ENCODE measurements around the gene TRAK1. TPM values are rescaled to one million over a fixed set of nuclear protein-coding genes. Genes with fewer than 3 reads are reported as not detected.
A peak's percentile ranks its signal among the peaks of the same experiment; 100 is the strongest.

TRAK1 gene
- total and polyA plus RNA-seq, 4 donors = 35.3 to 69.6 (median 51.7) TPM

- 83% methylated on average over 2 of the region's 3 CpGs for WGBS (ENCODE audit: insufficient coverage)
- no peaks in the 10 kb centered on the region for H3K9me3 ChIP-seq (ENCODE audit: control insufficient read depth, insufficient read depth, low read length)
- H3K4me1 ChIP-seq (ENCODE audit: control insufficient read depth, insufficient read depth, low read length) = peaks cover 28% of the 10 kb centered on the region
Observed at GRCh38 chr3:42172047-42172654, 81.0 kb downstream of the TRAK1 start.

DNA sequence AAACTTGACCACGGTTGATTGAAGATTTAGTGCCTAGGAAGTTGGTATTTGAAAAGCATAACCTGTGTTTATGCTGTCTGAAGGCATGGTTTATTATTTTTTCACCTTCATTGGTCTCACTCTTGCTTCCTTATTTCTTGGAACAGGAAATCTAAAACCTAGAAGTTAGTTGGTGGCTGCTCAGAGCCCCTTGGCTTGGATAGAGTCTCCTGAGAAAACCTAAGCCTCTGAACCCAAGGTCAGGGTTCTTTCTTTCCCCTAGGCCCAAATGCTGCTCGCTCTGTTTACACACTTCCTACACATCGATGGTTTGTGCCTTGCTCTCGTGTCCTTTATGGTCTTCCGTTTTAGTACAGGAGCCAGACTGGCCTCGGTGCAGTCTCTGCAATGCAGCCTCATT lies 82.2 kb downstream of the TRAK1 start:
- Histone ChIP-seq H3K4me1 (ENCODE audit: control insufficient read depth, insufficient read depth, low read length) (peaks cover 35% of the 10 kb centered on the region), H3K36me3 (ENCODE audit: control insufficient read depth, insufficient read depth, low read length) (no peaks in the 10 kb centered on the region), H3K27ac (ENCODE audit: low read depth, low read length) (no peak overlapping the region), H3K9me3 (ENCODE audit: control insufficient read depth, insufficient read depth, low read length) (no peaks in the 10 kb centered on the region), H3K4me3 (ENCODE audit: low read depth, low read length) (no peak overlapping the region), H3K27me3 (ENCODE audit: control insufficient read depth, insufficient read depth, low read length) (no peaks in the 10 kb centered on the region)
- DNase-seq (ENCODE audit: low read depth in 4 of 6, low spot score in 6 of 6) = no peak
- WGBS (ENCODE audit: insufficient coverage) = 97% methylated on average over 5 of the region's 6 CpGs

More at GRCh38 chr3:42172047-42172654, 81.0 kb downstream of the TRAK1 start:
- Histone ChIP-seq H3K4me3 (ENCODE audit: low read depth, low read length) (no peak overlapping the region), H3K36me3 (ENCODE audit: control insufficient read depth, insufficient read depth, low read length) (no peaks in the 10 kb centered on the region), H3K27ac (ENCODE audit: low read depth, low read length) (no peak overlapping the region), H3K27me3 (ENCODE audit: control insufficient read depth, insufficient read depth, low read length) (no peaks in the 10 kb centered on the region)
- no peak for DNase-seq (ENCODE audit: low read depth in 4 of 6, low spot score in 6 of 6)

DNA sequence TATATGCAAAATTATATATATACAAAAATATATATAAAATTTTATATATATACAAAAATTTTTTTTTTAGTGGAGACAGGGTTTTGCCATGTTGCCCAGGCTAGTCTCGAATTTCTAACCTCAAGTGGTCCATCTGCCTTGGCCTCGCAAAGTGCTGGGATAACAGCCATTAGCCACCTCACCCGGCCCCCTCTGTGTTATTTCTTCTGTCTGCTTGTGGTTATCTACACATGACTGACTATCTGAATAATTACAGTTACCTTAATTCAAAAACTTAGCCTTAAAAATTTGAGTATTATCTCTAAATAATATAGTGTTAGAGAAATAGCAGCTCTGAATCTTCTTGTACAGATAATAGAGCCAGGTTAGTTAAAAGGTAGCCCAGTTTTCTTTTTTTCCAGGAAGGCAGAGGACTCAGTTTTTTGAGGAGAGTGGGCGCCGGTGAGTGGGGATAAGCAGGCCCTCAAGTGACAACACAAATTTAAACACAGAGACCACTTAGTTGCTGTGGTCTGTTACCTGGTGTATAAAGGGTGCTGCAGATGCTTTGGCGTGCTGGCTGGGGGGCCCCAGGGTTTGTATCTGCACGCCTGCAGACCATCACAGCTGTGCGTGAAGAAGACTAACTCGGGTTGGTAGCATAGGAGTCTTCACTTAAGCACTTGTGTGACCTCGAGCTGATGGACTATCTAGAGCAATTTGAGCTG lies 83.7 kb downstream of the TRAK1 start:
- 62% methylated on average over 3 of the region's 10 CpGs for WGBS (ENCODE audit: insufficient coverage)
- H3K27ac ChIP-seq (ENCODE audit: low read depth, low read length) = peak overlapping the region; percentile 37
- no peak overlapping the region for H3K4me3 ChIP-seq (ENCODE audit: low read depth, low read length)
- H3K4me1 ChIP-seq (ENCODE audit: control insufficient read depth, insufficient read depth, low read length) = peaks cover 41% of the 10 kb centered on the region
- no peaks in the 10 kb centered on the region for H3K9me3 ChIP-seq (ENCODE audit: control insufficient read depth, insufficient read depth, low read length)
- DNase-seq (ENCODE audit: low read depth in 4 of 6, low spot score in 6 of 6) = no peak
- H3K27me3 ChIP-seq (ENCODE audit: control insufficient read depth, insufficient read depth, low read length) = no peaks in the 10 kb centered on the region
- H3K36me3 ChIP-seq (ENCODE audit: control insufficient read depth, insufficient read depth, low read length) = no peaks in the 10 kb centered on the region

GRCh38 chr3:42175386-42176240 lies 84.5 kb downstream of the TRAK1 start:
- H3K4me3 ChIP-seq (ENCODE audit: low read depth, low read length) = no peak overlapping the region
- no peaks in the 10 kb centered on the region for H3K27me3 ChIP-seq (ENCODE audit: control insufficient read depth, insufficient read depth, low read length)
- no peaks in the 10 kb centered on the region for H3K36me3 ChIP-seq (ENCODE audit: control insufficient read depth, insufficient read depth, low read length)
- H3K9me3 ChIP-seq (ENCODE audit: control insufficient read depth, insufficient read depth, low read length) = no peaks in the 10 kb centered on the region
- DNase-seq (ENCODE audit: low read depth in 4 of 6, low spot score in 6 of 6) = peak in 1 of 6 donors; percentile 66
- H3K4me1 ChIP-seq (ENCODE audit: control insufficient read depth, insufficient read depth, low read length) = peaks cover 41% of the 10 kb centered on the region
- WGBS (ENCODE audit: insufficient coverage) = 13% methylated on average over 1 of the region's 9 CpGs
- no peak overlapping the region for H3K27ac ChIP-seq (ENCODE audit: low read depth, low read length)

DNA sequence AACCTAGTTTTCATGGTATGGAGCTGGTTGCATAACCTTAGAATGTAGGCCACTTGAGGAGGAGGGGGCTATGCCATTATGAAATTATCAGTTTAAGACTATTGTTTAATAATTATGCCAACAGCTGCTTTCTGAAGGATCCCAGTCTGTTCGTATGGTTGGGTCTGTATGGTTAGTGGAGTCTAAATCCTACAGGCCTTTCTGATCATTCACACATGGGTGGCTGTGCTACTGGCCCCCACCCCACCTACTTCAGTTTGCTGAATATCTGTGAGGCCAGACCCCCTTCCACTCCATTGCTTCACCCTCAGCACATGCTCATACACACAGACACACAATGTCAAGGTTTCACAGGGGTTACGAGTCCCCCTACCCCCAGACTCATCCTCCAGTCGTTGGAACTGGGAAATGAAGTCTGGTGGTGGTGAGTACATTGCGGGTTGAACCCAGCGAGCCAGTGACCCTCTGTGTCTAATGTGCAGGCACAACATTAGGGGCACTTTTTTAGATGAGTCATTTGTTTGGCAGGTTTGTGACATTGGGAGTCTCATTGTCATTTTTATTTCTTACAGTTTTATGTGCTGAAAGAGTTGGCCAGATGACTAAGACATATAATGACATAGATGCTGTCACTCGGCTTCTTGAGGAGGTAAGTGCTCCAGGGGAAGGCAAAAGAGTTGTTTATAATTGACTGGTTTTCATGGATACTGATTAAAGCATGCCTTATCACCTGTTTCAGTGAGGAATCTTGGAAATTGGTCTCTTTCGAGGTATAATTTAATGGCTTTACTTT lies 85.3 kb downstream of the TRAK1 start:
- DNase-seq (ENCODE audit: low read depth in 4 of 6, low spot score in 6 of 6) = no peak
- WGBS (ENCODE audit: insufficient coverage) = 60% methylated on average over 1 of the region's 7 CpGs
- H3K36me3 ChIP-seq (ENCODE audit: control insufficient read depth, insufficient read depth, low read length) = peaks cover 3% of the 10 kb centered on the region
- H3K9me3 ChIP-seq (ENCODE audit: control insufficient read depth, insufficient read depth, low read length) = no peaks in the 10 kb centered on the region
- no peak overlapping the region for H3K27ac ChIP-seq (ENCODE audit: low read depth, low read length)
- H3K4me1 ChIP-seq (ENCODE audit: control insufficient read depth, insufficient read depth, low read length) = peaks cover 42% of the 10 kb centered on the region
- no peaks in the 10 kb centered on the region for H3K27me3 ChIP-seq (ENCODE audit: control insufficient read depth, insufficient read depth, low read length)
- no peak overlapping the region for H3K4me3 ChIP-seq (ENCODE audit: low read depth, low read length)

DNA sequence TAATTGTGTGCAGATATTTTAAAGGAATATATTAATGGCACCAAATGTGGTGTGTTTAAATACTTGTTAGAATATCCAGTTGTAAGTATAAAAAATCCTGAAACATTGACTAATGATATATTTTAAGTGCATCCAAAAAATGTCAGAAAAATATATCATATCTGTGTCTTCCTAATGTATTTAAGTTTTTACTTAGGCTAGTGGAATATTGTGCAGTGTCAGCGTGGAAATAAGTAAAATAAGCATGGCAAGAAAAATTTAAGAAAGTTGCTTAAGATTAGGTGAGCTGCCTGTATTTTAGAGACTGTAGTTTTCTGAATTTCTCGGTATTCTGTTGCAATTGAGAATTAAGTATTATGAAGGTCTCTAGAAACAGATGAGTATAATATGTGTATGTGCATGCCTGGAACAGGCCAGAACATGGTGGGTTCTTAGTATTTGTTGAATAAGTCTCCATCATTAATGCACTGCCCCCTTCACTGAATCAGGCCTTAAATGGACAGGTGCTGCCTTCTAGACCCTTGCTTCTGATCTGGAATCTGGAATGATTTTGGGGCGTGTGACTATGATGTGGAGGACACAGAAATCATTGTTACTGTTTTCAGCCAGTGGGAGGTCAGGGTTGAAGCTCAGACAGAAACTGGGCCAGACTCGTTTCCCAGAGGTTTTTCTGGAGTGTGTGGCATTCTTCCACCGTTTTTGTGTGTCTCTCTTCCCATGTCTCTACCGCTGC lies 86.1 kb downstream of the TRAK1 start:
- DNase-seq (ENCODE audit: low read depth in 4 of 6, low spot score in 6 of 6) = no peak
- Histone ChIP-seq H3K4me1 (ENCODE audit: control insufficient read depth, insufficient read depth, low read length) (peaks cover 36% of the 10 kb centered on the region), H3K27ac (ENCODE audit: low read depth, low read length) (no peak overlapping the region), H3K27me3 (ENCODE audit: control insufficient read depth, insufficient read depth, low read length) (no peaks in the 10 kb centered on the region), H3K4me3 (ENCODE audit: low read depth, low read length) (no peak overlapping the region), H3K9me3 (ENCODE audit: control insufficient read depth, insufficient read depth, low read length) (no peaks in the 10 kb centered on the region), H3K36me3 (ENCODE audit: control insufficient read depth, insufficient read depth, low read length) (peaks cover 3% of the 10 kb centered on the region)
- WGBS (ENCODE audit: insufficient coverage) = 77% methylated on average over 3 of the region's 6 CpGs

GRCh38 chr3:42177801-42178150 lies 86.6 kb downstream of the TRAK1 start:
- H3K9me3 ChIP-seq (ENCODE audit: control insufficient read depth, insufficient read depth, low read length) = no peaks in the 10 kb centered on the region
- no peak for DNase-seq (ENCODE audit: low read depth in 4 of 6, low spot score in 6 of 6)
- 85% methylated on average over 8 of the region's 9 CpGs for WGBS (ENCODE audit: insufficient coverage)
- H3K4me3 ChIP-seq (ENCODE audit: low read depth, low read length) = no peak overlapping the region
- no peak overlapping the region for H3K27ac ChIP-seq (ENCODE audit: low read depth, low read length)
- H3K4me1 ChIP-seq (ENCODE audit: control insufficient read depth, insufficient read depth, low read length) = peaks cover 33% of the 10 kb centered on the region
- H3K27me3 ChIP-seq (ENCODE audit: control insufficient read depth, insufficient read depth, low read length) = no peaks in the 10 kb centered on the region
- H3K36me3 ChIP-seq (ENCODE audit: control insufficient read depth, insufficient read depth, low read length) = peaks cover 3% of the 10 kb centered on the region

DNA sequence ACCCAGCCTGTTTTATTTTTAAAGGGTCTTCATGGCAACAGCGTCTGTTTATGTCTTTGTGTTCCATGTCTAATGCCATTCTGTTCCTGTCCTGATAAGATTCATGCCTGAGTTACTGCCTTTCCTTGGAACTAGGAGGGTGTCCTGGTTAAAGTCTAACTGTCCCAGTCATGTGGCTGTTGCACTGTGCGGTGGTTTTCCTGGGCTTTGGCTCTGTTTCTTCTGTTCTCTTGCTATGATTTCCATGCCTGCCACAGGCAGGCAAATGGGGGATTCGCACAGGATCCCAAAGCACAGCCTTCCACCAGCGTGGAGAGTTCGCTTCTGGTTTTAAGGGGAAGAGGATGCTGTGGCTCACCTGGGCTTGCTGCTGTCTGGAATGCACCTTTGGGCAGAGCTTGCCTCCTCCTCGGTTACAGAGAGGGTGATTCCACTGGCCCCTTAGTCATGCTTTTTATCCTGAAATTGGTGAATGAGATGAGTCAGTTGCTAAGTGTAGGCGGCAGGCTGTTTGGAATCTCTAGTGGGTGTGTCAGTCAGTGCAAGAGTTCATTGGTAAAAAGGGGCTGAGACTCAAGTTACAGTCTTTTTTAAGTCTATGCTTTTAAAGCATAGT lies 88.1 kb downstream of the TRAK1 start:
- H3K9me3 ChIP-seq (ENCODE audit: control insufficient read depth, insufficient read depth, low read length) = no peaks in the 10 kb centered on the region
- 26% methylated on average over 7 of the region's 7 CpGs for WGBS (ENCODE audit: insufficient coverage)
- no peak overlapping the region for H3K4me3 ChIP-seq (ENCODE audit: low read depth, low read length)
- no peaks in the 10 kb centered on the region for H3K27me3 ChIP-seq (ENCODE audit: control insufficient read depth, insufficient read depth, low read length)
- DNase-seq (ENCODE audit: low read depth in 4 of 6, low spot score in 6 of 6) = peak in 5 of 6 donors; percentile 40 to 76 (median 56)
- H3K4me1 ChIP-seq (ENCODE audit: control insufficient read depth, insufficient read depth, low read length) = peaks cover 33% of the 10 kb centered on the region
- H3K36me3 ChIP-seq (ENCODE audit: control insufficient read depth, insufficient read depth, low read length) = peaks cover 3% of the 10 kb centered on the region
- peak overlapping the region; percentile 86 for H3K27ac ChIP-seq (ENCODE audit: low read depth, low read length)

Measured in spinal cord (tissue), 10 donors.